Measurements from ENCODE around the gene HS6ST3.
"Not testable (repeated sequence)": the region's sequence is repeated elsewhere in the genome, so short reads cannot be mapped to it uniquely, and the experiment has no call there.

HS6ST3 gene

DNA sequence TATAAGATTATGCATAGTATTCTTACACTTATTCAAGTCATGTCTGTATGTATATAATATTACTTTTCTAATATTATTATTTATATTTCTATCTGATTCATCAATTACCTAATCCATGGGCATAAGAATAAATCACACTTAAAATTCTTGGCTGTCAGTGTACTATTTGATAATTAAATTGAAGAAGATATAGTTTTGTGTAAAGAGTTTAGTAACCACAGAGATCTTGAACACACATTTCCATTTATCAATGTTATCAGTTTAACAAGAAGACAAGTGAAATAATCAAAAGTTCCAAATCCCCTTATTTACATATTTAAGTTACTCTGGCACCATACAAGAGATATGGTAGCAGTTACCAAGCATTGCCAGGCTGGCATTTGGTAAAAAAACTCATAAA is 659.9 kb downstream of the HS6ST3 start:
- no peak for DNase-seq

DNA sequence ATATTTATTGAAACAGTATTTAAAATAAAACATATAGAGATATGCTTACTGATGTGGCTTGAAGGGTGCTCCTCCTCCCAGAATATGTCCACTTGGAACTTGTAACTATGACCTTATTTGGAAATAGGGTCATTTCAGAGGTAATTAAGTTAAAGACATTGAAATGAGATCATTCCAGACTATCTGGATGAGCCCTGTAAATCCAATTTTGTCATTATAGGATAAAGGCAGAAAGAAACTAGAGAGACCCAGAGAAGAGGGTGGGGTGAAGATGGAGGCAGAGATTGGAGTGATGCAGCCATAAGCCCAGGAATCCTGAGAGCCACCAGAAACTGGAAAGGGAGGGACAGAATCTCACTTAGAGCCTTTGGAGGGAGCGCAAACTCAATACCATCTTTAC is 661.2 kb downstream of the HS6ST3 start:
- DNase-seq = no peak

DNA sequence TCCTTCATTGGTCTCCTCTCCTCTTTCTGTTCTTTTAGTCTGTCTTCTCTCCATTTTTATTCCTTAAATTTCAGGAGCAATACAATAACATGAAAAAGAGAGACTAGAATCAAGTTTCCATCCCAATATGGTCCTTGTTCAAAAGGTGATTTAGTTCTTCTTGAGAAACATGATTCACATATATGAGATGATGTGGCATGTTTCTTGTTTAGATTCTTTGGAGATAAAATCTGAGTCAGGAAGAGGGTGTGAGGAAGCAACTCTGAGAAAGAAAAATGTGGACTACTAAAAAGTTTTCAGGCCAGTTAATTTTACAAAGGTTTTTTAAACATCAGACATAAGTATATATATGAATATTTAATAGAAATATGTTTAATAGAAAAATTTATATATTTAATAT is 673.0 kb downstream of the HS6ST3 start:
- DNase-seq = no peak

DNA sequence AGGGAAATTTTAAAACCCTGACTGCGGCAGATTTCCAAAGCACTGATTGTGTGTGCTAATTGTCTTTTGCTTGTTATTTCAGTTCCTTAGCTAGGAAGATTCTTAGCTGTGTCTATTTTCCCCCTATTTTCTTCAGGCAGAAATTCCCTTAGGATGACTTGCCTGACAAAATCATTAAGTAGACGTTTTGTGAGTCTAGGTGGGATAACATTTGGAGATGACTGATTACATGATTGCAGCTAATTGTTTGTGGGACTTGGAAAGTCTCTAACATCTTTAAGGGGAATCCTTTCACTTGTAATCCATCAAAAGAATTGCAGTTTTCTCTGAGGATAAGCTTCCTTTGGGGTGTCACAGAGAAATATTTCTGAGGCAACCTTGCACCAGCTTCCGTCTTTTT is 676.4 kb downstream of the HS6ST3 start:
- no peak for DNase-seq

GRCh38 chr13:96768524-96768923 is 678.6 kb downstream of the HS6ST3 start:
- DNase-seq = no peak

DNA sequence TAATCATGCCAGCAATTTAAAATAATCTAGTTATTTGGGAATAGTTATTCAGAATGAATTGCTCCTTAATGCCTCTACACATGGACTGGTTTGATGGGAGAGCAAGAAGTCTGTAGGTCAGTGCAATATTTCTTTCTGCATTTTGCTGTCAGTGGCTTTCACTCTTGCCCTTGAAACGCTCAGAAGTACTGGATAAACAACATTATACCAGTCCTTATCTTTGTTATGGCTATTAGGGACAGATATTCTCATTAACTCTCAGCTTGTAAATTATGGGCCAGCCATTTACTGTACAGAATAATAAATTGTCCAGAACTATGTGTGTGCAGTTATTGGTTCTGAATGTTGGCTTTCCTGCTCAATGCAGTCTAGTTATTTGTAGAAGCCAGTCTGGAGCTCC is 680.0 kb downstream of the HS6ST3 start:
- no peak for DNase-seq

GRCh38 chr13:96771486-96772367 is 681.8 kb downstream of the HS6ST3 start:
- DNase-seq = peak; percentile 5

DNA sequence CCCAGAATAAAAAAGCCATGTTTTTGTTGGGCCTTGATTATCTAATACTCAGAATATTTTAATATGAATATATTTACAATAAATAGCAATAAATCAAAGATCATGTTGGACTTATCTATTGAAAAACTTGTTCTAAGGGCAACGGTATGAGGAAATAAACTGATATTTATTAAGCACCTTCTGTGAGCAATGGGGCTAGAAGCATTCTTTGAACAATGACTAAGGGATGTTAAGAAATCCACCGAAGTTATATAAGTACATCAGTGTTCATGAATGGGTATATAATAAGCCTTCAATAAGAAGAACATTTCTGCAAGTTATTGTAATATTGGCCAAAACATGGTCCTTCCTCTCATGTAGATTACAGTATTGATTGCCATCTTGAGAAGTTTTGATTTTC is 682.5 kb downstream of the HS6ST3 start:
- DNase-seq = no peak

DNA sequence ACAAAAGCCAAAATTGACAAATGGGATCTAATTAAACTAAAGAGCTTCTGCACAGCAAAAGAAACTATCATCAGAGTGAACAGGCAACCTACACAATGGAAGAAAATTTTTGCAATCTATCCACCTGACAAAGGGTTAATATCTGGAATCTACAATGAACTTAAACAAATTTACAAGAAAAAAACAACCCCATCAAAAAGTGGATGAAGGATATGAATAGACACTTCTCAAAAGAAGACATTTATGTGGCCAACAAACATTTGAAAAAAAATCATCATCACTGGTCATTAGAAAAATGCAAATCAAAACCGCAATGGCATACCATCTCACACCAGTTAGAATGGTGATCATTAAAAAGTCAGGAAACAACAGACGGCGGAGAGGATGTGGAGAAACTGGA is 688.4 kb downstream of the HS6ST3 start:
- DNase-seq = not testable (repeated sequence)

DNA sequence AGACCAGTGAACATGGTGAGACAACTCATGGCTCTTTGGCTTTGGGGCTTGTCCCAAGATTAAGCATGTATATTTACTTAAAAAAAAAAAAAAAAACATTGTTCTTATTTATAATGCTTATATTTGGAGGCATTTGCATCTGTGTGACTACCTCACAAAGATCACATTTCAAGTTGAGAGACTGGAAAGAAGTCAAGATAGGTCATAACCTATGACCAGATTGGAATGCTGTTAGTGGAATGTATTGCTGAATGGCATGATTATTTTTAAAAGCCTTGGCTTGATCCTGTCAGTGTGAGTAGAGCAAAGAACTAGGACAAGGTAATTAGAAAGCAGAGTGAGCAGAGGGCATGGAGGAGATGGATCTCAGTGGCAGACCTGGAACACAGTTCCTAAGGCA is 689.8 kb downstream of the HS6ST3 start:
- DNase-seq = no peak

DNA sequence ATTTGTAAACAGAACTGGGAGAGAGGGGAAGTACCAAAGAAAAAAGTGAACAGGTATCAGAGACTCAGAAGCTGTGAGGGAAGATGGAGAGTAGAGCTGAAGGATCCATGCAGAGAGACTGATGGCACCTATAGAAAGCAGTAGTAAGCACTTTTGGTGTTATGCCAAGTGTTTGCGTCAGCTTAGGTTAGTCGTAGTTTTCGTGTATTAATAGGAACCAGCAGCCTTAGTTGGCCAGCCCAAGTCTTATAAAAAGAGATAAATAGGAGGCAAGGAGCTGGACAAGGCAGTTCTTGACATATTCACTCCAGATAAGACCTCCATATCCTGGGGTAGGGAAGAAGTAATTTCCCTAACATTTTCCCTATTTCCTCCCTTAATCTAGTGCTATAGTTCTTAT is 690.2 kb downstream of the HS6ST3 start:
- no peak for DNase-seq

DNA sequence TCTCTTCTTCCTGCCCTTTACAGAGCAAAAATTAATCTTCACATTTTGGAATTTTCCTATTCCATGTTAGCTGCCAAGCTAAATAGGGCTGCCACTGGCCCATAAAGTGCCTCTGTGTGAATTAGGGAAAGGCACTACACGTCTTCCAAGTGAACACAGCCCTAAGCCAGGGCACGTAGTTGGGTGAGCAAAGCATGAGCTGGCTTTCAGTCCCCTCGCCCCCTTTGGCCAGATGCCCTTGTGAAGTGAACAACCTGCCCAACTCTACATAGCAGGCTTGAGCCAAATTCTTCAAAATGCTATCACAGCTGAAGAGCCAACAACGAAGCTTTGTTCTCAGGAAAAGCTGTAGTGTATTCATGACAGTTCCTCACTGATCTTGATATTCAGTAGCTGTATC is 691.2 kb downstream of the HS6ST3 start:
- no peak for DNase-seq

DNA sequence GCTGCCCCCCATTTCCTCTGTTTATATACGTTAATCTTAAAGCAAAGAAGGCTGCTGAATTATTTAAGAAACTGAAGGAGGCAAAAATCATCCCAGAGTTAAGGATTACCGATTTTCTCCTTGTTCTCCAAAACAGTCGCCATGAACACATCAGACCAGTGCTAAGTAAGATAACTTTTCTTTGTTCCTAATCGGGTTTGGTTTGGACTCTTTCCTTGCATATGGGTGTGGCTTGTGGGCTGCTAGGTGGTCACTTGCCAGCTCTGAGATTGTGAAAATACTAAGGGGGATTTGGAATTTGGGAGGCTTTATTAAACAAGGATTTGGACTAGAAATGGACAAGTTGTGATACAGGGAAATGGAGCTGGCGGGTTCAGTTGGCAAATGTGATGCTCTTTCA is 692.3 kb downstream of the HS6ST3 start:
- no peak for DNase-seq

- DNase-seq = no peak
These were observed 693.1 kb downstream of the HS6ST3 start for GRCh38 chr13:96783057-96783456.

DNA sequence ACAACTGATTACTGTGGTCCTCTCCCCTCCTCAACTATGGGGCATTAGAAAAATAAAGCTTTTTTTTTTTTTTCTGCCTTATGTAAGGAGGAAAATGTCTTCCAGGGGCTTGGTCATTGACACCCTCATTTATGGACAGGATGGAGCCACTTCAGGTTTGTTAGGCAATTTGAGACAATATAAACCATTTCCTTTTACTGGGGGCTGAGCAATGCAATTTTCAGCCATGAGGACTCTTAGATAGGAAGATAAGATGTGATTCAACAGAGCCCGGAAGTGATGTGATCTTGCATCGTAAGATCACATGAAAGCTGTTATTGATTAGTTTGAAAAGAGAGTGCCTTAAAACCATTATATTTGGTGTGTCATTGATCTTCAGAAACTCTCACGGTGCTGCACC is 693.6 kb downstream of the HS6ST3 start:
- DNase-seq = no peak

GRCh38 chr13:96785986-96786385 is 696.1 kb downstream of the HS6ST3 start:
- no peak for DNase-seq

- no peak for DNase-seq
These were observed 702.3 kb downstream of the HS6ST3 start for GRCh38 chr13:96792188-96792587.

- no peak for DNase-seq
These were observed 703.0 kb downstream of the HS6ST3 start for GRCh38 chr13:96792736-96793403.

- DNase-seq = no peak
These were observed 703.5 kb downstream of the HS6ST3 start for GRCh38 chr13:96793404-96793755.

GRCh38 chr13:96794669-96795068 is 704.8 kb downstream of the HS6ST3 start:
- no peak for DNase-seq

GRCh38 chr13:96795670-96796069 is 705.8 kb downstream of the HS6ST3 start:
- no peak for DNase-seq

- no peak for DNase-seq
These were observed 706.3 kb downstream of the HS6ST3 start for GRCh38 chr13:96796091-96796633.

DNA sequence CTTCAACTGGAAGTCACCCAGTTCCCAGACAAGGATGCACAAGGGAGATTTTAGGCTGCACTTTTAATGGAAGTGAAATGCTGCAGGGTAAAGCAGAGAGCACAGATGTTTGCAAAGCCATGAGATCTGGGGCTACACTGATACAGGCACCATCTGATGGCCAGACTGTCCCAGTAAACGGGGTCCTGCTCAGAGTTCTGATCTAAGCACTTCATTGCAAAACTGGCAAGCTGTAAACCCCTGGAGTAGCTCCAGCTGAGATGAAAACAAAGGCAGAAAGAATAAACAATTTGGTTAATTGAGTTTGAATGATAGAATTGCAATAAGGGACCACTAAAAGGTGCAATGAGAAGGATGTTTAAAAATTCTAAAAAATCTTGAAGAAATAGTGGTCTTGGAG is 707.2 kb downstream of the HS6ST3 start:
- DNase-seq = no peak

- no peak for DNase-seq
These were observed 713.7 kb downstream of the HS6ST3 start for GRCh38 chr13:96803456-96804100.

Data from inflammatory macrophage treated with lipopolysaccharide for 4 hours (primary cell).